H9 (cell line): ENCODE results near the gene TMEM184B. TPM values are rescaled to one million over a fixed set of nuclear protein-coding genes. Genes with fewer than 3 reads are reported as not detected.

ENCODE experiments used
- DNase-seq: peaks from one replicate; pipeline ENCODE4 v3.0.0-alpha.2; 2017
- H2AFZ ChIP-seq: one replicate; pipeline ENCODE4 v1.6.1; 2013; ENCODE audit warnings: mild to moderate bottlenecking, low read length, control low read depth, moderate library complexity
- H2AK5ac ChIP-seq: 2 replicates; pipeline ENCODE4 v1.6.1; 2013; ENCODE audit warnings: low read length, control low read depth, mixed read lengths; ENCODE audit not compliant: insufficient read length
- H2BK120ac ChIP-seq: one replicate; pipeline ENCODE4 v1.6.1; 2013; ENCODE audit warnings: low read depth, mild to moderate bottlenecking, low read length, control low read depth, inconsistent platforms; ENCODE audit not compliant: poor library complexity, severe bottlenecking
- H2BK12ac ChIP-seq: 2 replicates; pipeline ENCODE4 v1.6.1; 2013; ENCODE audit warnings: low read length, control low read depth, mixed read lengths, low read depth; ENCODE audit not compliant: insufficient read length
- H2BK15ac ChIP-seq: 2 replicates; pipeline ENCODE4 v1.6.1; 2013; ENCODE audit warnings: low read depth, low read length, control low read depth
- H2BK20ac ChIP-seq: one replicate; pipeline ENCODE4 v1.6.1; 2013; ENCODE audit warnings: low read depth, mild to moderate bottlenecking, low read length, control low read depth, inconsistent platforms; ENCODE audit not compliant: poor library complexity, severe bottlenecking
- H2BK5ac ChIP-seq: 2 replicates; pipeline ENCODE4 v1.6.1; 2013; ENCODE audit warnings: low read length, control low read depth, mixed read lengths; ENCODE audit not compliant: insufficient read length
- H3K14ac ChIP-seq: 2 replicates; pipeline ENCODE4 v1.6.1; 2013; ENCODE audit warnings: low read length, control low read depth; ENCODE audit not compliant: insufficient read depth
- H3K18ac ChIP-seq: 2 replicates; pipeline ENCODE4 v1.6.1; 2013; ENCODE audit warnings: low read depth, mild to moderate bottlenecking, mixed read lengths, low read length, control low read depth; ENCODE audit not compliant: insufficient read length
- H3K23ac ChIP-seq: 2 replicates; pipeline ENCODE4 v1.6.1; 2013; ENCODE audit warnings: low read length, control low read depth, mixed read lengths, low read depth; ENCODE audit not compliant: insufficient read length
- H3K23me2 ChIP-seq: 2 replicates; pipeline ENCODE4 v1.6.1; 2013; ENCODE audit warnings: low read depth, mild to moderate bottlenecking, mixed read lengths, low read length, control low read depth; ENCODE audit not compliant: insufficient read length, poor library complexity, severe bottlenecking
- H3K27ac ChIP-seq: 2 replicates; pipeline ENCODE4 v1.5.1; 2013; ENCODE audit warnings: low read length, control low read depth, mixed read lengths, low read depth; ENCODE audit not compliant: insufficient read length
- H3K27me3 ChIP-seq: 2 replicates; pipeline ENCODE4 v1.6.1; 2013; ENCODE audit warnings: low read length, control low read depth, inconsistent platforms; ENCODE audit not compliant: insufficient read depth
- H3K4ac ChIP-seq: 2 replicates; pipeline ENCODE4 v1.6.1; 2013; ENCODE audit warnings: low read depth, mild to moderate bottlenecking, control low read depth, inconsistent platforms, low read length, moderate library complexity
- H3K4me1 ChIP-seq: 2 replicates; pipeline ENCODE4 v1.6.1; 2013; ENCODE audit warnings: low read length, control low read depth, inconsistent platforms; ENCODE audit not compliant: insufficient read depth
- H3K4me2 ChIP-seq: 2 replicates; pipeline ENCODE4 v1.6.1; 2013; ENCODE audit warnings: low read length, control low read depth, mixed read lengths; ENCODE audit not compliant: insufficient read length, insufficient read depth
- H3K56ac ChIP-seq: 2 replicates; pipeline ENCODE4 v1.6.1; 2013; ENCODE audit warnings: low read depth, mild to moderate bottlenecking, mixed read lengths, low read length, control low read depth; ENCODE audit not compliant: insufficient read length
- H3K79me1 ChIP-seq: 2 replicates; pipeline ENCODE4 v1.6.1; 2013; ENCODE audit warnings: low read depth, mild to moderate bottlenecking, moderate library complexity, low read length, control low read depth, inconsistent platforms; ENCODE audit not compliant: insufficient read depth, poor library complexity, severe bottlenecking
- H3K79me2 ChIP-seq: 2 replicates; pipeline ENCODE4 v1.6.1; 2013; ENCODE audit warnings: low read length, control low read depth, inconsistent platforms; ENCODE audit not compliant: insufficient read depth
- H3K9ac ChIP-seq: 2 replicates; pipeline ENCODE4 v1.6.1; 2013; ENCODE audit warnings: low read length, control low read depth, mixed read lengths; ENCODE audit not compliant: insufficient read length; ENCODE audit errors: extremely low read depth
- H3K9me3 ChIP-seq: one replicate; pipeline ENCODE4 v1.6.1; 2013; ENCODE audit warnings: low read depth, low read length, inconsistent platforms; ENCODE audit not compliant: control insufficient read depth
- H3T11ph ChIP-seq: one replicate; pipeline ENCODE4 v1.6.1; 2013; ENCODE audit warnings: mild to moderate bottlenecking, low read length, control low read depth, inconsistent platforms
- H4K20me1 ChIP-seq: one replicate; pipeline ENCODE4 v1.6.1; 2013; ENCODE audit not compliant: control insufficient read depth, insufficient read length, insufficient read depth
- H4K5ac ChIP-seq: 2 replicates; pipeline ENCODE4 v1.6.1; 2013; ENCODE audit warnings: low read depth, mild to moderate bottlenecking, mixed read lengths, low read length, control low read depth; ENCODE audit not compliant: insufficient read length
- H4K8ac ChIP-seq: replicated peaks from 2 replicates; pipeline ENCODE4 v1.6.1; 2013; ENCODE audit warnings: low read length, control low read depth, mixed read lengths, low read depth; ENCODE audit not compliant: insufficient read length
- H4K91ac ChIP-seq: 2 replicates; pipeline ENCODE4 v1.6.1; 2013; ENCODE audit warnings: low read depth, mild to moderate bottlenecking, moderate library complexity, mixed read lengths, low read length, control low read depth; ENCODE audit not compliant: insufficient read length
- H3K27ac Mint-ChIP-seq, 3 experiments: 2 replicates in 2 of 3; 3 replicates in 1 of 3; pipeline ENCODE4 v1.8.0; 2020 to 2021; ENCODE audit warnings: mixed read lengths in 3 of 3, mild to moderate bottlenecking in 1 of 3, moderate library complexity in 1 of 3
- H3K27me3 Mint-ChIP-seq: 2 replicates; pipeline ENCODE4 v1.8.0; 2021; ENCODE audit warnings: low read depth, mild to moderate bottlenecking, moderate library complexity, mixed read lengths
- H3K36me3 Mint-ChIP-seq, 3 experiments: 2 replicates in 2 of 3; 3 replicates in 1 of 3; pipeline ENCODE4 v1.8.0; 2020 to 2021; ENCODE audit warnings: low read depth in 3 of 3, mixed read lengths in 3 of 3; ENCODE audit not compliant: insufficient read depth in 1 of 3
- H3K4me1 Mint-ChIP-seq, 2 experiments: 2 replicates each; pipeline ENCODE4 v1.8.0; 2020; ENCODE audit warnings: mixed read lengths in 2 of 2
- H3K4me3 Mint-ChIP-seq, 2 experiments: 2 replicates in 1 of 2; 3 replicates in 1 of 2; pipeline ENCODE4 v1.8.0; 2020 to 2021; ENCODE audit warnings: mild to moderate bottlenecking in 2 of 2, mixed read lengths in 2 of 2, moderate library complexity in 1 of 2
- H3K9me3 Mint-ChIP-seq, 2 experiments: 2 replicates in 1 of 2; 3 replicates in 1 of 2; pipeline ENCODE4 v1.8.0; 2020; ENCODE audit warnings: mild to moderate bottlenecking in 2 of 2, mixed read lengths in 2 of 2, moderate library complexity in 1 of 2
- WGBS: extraction: QIAGEN DNeasy Blood & Tissue Kit; methylation state at CpG from one replicate; pipeline ENCODE4 v1.1.7; 2013; ENCODE audit warnings: missing lambda C conversion rate, low lambda C conversion rate, mixed read lengths; ENCODE audit not compliant: insufficient read length; ENCODE audit errors: extremely low coverage; 5-methylcytosine and 5-hydroxymethylcytosine counted together
- total RNA-seq: library from RNA; stranded (reverse); gene quantifications from 2 replicates; pipeline ENCODE4 v1.2.1, GENCODE V29; 2021
- TF ChIP-seq, protein P1 (sequence below): fragments of 200-600 bp; sonication (generic); conservative IDR thresholded peaks from 3 replicates; pipeline ENCODE4 v1.8.0; 2021; ENCODE audit warnings: antibody characterized with exemption, mild to moderate bottlenecking

Gene TMEM184B
- total RNA-seq, 1 experiment from 2014 or later, result 58.5 TPM

DNA sequence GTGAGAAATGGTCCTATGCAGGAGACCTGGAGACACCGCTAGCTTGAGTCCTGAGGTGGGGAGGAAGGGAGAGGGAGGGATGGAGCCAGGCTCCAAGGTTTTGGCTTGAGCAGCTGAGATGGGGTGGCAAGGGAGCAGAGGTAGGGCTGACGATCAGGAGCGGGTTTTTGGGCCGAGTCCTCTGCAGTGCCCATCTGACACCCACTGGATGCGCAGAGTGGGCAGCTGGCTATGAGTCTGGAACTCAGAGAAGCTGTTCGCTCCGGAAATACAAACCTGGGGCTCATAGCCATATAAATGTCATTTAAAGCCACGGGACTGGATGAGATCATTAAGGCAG lies 71.5 kb downstream of the TMEM184B start:
- Histone ChIP-seq H3K4me1 (no peaks in the 10 kb centered on the region; the same call in 1 of the 2 replicates), H2AFZ (no peak overlapping the region)

More for the DNA sequence above, 71.5 kb downstream of the TMEM184B start:
- no peak overlapping the region for H3K27ac ChIP-seq
- no peak overlapping the region for H3K4ac ChIP-seq
- no peak overlapping the region for H2BK120ac ChIP-seq
- no peaks in the 10 kb centered on the region for H4K20me1 ChIP-seq
- no peak overlapping the region for H4K91ac ChIP-seq
- H3K14ac ChIP-seq, result no peak overlapping the region
- H2AK5ac ChIP-seq, result no peak overlapping the region
- H3K79me1 ChIP-seq, result no peaks in the 10 kb centered on the region
- Mint-ChIP-seq H3K27me3 (peaks cover 43% of the 10 kb centered on the region), H3K36me3 (no peaks in the 10 kb centered on the region), H3K4me3 (peak overlapping the region; percentile 80 to 89), H3K27ac (peak overlapping the region in 1 of 3 experiments; percentile 21; a peak in 1 of 7 replicates), H3K9me3 (no peaks in the 10 kb centered on the region; a peak in 1 of 5 replicates), H3K4me1 (peaks cover 19 to 22% of the 10 kb centered on the region in 2 experiments)
- H3K18ac ChIP-seq, result peak overlapping the region; percentile 5
- H4K5ac ChIP-seq, result no peak overlapping the region
- peak overlapping the region; percentile 41 for H2BK12ac ChIP-seq
- H3K23ac ChIP-seq, result no peak overlapping the region
- H3K56ac ChIP-seq, result no peak overlapping the region
- H2BK15ac ChIP-seq, result no peak overlapping the region
- H3K27me3 ChIP-seq, result no peaks in the 10 kb centered on the region
- no peak overlapping the region for H3T11ph ChIP-seq
- H2BK20ac ChIP-seq, result no peak overlapping the region
- H3K4me2 ChIP-seq, result peak overlapping the region; percentile 84
- H2BK5ac ChIP-seq, result no peak overlapping the region
- H4K8ac ChIP-seq, result no peak overlapping the region
- H3K9ac ChIP-seq, result peak overlapping the region; percentile 16
- no peaks in the 10 kb centered on the region; the same call in 1 of the 2 replicates for H3K79me2 ChIP-seq
- DNase-seq, result no peak
- no CpG with 5 or more reads among the region's 8 CpGs for WGBS
- peaks cover 15% of the 10 kb centered on the region for H3K23me2 ChIP-seq
- no peaks in the 10 kb centered on the region for H3K9me3 ChIP-seq
- TF ChIP-seq, protein P1, sequence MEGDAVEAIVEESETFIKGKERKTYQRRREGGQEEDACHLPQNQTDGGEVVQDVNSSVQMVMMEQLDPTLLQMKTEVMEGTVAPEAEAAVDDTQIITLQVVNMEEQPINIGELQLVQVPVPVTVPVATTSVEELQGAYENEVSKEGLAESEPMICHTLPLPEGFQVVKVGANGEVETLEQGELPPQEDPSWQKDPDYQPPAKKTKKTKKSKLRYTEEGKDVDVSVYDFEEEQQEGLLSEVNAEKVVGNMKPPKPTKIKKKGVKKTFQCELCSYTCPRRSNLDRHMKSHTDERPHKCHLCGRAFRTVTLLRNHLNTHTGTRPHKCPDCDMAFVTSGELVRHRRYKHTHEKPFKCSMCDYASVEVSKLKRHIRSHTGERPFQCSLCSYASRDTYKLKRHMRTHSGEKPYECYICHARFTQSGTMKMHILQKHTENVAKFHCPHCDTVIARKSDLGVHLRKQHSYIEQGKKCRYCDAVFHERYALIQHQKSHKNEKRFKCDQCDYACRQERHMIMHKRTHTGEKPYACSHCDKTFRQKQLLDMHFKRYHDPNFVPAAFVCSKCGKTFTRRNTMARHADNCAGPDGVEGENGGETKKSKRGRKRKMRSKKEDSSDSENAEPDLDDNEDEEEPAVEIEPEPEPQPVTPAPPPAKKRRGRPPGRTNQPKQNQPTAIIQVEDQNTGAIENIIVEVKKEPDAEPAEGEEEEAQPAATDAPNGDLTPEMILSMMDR, result no peak
